Measurements from ENCODE around the gene OR13C2.

Gene OR13C2

DNA sequence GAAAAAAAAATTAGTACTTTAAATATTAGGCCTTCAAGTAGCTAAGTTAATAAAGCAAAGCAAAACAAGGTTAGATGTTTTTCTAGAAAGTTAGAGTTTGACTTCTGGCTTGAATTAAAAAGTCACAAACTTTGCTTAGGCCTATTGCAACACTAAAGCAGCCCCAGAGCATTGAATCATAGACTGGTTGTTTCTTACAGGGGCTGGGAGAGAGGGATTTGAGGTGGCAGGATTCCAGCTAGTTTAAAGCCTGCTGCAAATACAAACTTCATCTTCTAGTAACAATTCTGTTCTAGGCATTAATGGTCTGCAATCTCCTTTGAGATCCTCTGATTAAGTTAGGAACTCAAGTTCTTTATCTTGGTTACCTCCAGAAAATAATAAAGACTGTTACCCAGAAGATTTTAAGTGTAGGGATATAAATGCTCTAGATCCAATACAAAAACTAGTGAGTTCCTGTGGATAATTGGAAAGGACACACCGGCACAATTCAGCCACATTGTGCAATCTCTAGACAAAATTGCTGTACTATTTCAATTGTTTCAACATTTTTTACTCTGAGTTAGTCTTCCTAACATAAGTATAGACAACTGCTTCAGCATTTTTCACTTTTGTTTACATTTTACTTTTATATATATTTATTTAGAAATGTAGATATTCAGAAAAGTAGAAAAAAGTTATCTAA is 18.8 kb downstream of the OR13C2 start:
- no peak for DNase-seq (ENCODE audit: low spot score in 2 of 2)
- Mint-ChIP-seq H3K27me3 (no peaks in the 10 kb centered on the region), H3K4me1 (no peaks in the 10 kb centered on the region), H3K36me3 (ENCODE audit: insufficient read depth) (peaks cover 1% of the 10 kb centered on the region), H3K9me3 (peaks cover 6% of the 10 kb centered on the region), H3K4me3 (no peak overlapping the region), H3K27ac (ENCODE audit: low read depth) (no peak overlapping the region)
- no peak for ATAC-seq (replicated peaks; ENCODE audit: extremely low read depth, poor library complexity, severe bottlenecking)

DNA sequence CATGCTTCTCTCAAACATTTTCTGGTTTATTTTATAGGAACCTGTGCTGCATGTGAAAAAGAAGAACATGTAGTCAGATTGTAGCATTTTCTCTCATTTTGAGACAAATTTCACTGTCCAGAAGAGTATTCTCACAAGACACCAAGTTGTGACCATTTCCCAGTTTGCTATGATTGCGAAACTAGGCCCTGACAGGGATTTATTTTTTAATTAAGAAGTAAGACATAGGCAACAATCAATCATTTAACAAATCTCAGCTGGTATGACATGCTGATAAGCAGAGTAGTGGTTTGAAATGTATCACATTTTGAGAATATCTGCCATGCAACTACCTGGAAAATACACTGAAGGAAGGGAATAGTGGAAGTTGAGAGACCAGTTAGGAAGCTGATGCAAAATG is 24.9 kb downstream of the OR13C2 start:
- Mint-ChIP-seq H3K36me3 (ENCODE audit: insufficient read depth) (no peaks in the 10 kb centered on the region), H3K27ac (ENCODE audit: low read depth) (no peak overlapping the region), H3K4me3 (no peak overlapping the region), H3K27me3 (no peaks in the 10 kb centered on the region), H3K4me1 (no peaks in the 10 kb centered on the region), H3K9me3 (no peaks in the 10 kb centered on the region)
- no peak for ATAC-seq (replicated peaks; ENCODE audit: extremely low read depth, poor library complexity, severe bottlenecking)
- no peak for DNase-seq (ENCODE audit: low spot score in 2 of 2)

DNA sequence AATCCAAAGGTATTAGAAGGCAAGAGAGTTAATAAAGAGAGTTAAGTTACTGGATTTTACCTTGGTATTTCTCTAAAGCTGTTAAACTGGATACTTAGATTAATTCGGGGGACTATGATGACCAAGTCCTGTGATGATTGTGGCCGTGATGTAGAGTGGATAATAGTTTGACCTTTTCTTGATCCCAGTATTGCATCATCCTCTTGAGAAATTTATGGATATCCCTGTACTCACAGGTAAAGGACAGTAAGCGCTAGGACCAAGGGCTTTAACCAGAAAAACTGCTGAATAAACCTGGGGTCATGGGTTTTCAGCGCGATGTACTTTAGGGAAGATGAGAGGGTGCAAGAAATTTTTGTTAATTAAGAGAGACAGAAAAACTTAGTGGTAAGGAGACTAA is 28.2 kb downstream of the OR13C2 start:
- peaks cover 10% of the 10 kb centered on the region for H3K9me3 Mint-ChIP-seq
- no peaks in the 10 kb centered on the region for H3K27me3 Mint-ChIP-seq
- no peak overlapping the region for H3K27ac Mint-ChIP-seq (ENCODE audit: low read depth)
- H3K4me1 Mint-ChIP-seq: no peaks in the 10 kb centered on the region
- no peak for DNase-seq (ENCODE audit: low spot score in 2 of 2)
- H3K36me3 Mint-ChIP-seq (ENCODE audit: insufficient read depth): no peaks in the 10 kb centered on the region
- H3K4me3 Mint-ChIP-seq: no peak overlapping the region
- no peak for ATAC-seq (replicated peaks; ENCODE audit: extremely low read depth, poor library complexity, severe bottlenecking)

DNA sequence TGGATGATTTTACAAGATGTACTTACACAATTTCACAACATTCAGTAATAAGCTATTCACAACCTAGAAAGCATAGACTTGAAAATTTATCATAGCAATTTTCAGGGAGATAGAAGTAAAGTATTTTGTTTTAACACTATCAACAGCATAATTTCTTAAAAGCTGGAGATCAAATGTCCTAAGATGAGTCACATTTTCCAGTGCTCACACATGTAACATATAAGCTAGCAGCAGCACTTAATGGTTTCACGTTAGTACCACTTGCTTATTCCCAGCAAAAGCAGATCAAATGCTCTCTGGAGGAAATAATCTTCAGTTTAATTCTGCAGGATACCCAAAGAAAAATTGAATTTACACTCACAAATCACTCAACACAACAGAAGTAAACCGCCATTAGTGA is 30.0 kb downstream of the OR13C2 start:
- H3K27me3 Mint-ChIP-seq: no peaks in the 10 kb centered on the region
- ATAC-seq (replicated peaks; ENCODE audit: extremely low read depth, poor library complexity, severe bottlenecking) (no peak), DNase-seq (ENCODE audit: low spot score in 2 of 2) (no peak)
- no peak overlapping the region for H3K27ac Mint-ChIP-seq (ENCODE audit: low read depth)
- no peak overlapping the region for H3K4me3 Mint-ChIP-seq
- H3K9me3 Mint-ChIP-seq: peaks cover 13% of the 10 kb centered on the region
- no peaks in the 10 kb centered on the region for H3K4me1 Mint-ChIP-seq
- H3K36me3 Mint-ChIP-seq (ENCODE audit: insufficient read depth): no peaks in the 10 kb centered on the region

DNA sequence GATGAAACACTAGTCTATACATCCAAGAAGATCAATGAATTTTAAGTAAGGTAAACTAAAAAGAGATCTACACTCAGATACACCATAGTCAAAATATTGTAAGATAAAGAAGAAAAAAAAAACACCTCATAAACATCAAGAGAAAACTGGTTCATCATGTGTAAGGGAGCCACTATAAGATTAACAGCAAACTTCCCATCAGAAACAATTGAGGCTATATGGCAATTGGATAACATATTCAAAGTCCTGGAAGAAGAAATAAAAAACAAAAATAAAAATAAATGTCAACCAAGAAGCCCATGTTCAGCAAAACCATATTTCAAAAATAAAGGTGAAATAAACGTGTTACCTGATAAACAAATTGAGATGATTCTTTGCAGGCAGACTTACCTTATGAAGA is 32.8 kb downstream of the OR13C2 start:
- H3K4me1 Mint-ChIP-seq: no peaks in the 10 kb centered on the region
- H3K9me3 Mint-ChIP-seq: peaks cover 19% of the 10 kb centered on the region
- H3K27ac Mint-ChIP-seq (ENCODE audit: low read depth): no peak overlapping the region
- H3K27me3 Mint-ChIP-seq: no peaks in the 10 kb centered on the region
- DNase-seq (ENCODE audit: low spot score in 2 of 2) (no peak), ATAC-seq (replicated peaks; ENCODE audit: extremely low read depth, poor library complexity, severe bottlenecking) (no peak)
- no peak overlapping the region for H3K4me3 Mint-ChIP-seq
- no peaks in the 10 kb centered on the region for H3K36me3 Mint-ChIP-seq (ENCODE audit: insufficient read depth)

DNA sequence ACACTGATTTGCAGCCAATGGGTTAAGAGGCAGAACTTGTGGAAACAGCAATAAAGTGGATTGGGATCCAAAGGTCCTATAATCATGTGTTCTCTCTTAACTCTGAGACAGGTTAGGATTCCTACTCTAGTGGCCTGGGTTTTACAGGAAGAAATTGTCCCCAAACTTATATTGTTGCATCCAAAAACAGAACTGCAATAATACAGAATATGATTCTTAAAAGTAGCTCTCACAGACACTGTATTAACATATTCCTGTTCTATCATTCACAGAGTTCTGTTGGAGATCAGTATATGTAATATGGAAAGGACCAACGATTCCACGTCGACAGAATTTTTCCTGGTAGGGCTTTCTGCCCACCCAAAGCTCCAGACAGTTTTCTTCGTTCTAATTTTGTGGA is 36.6 kb downstream of the OR13C2 start, which contains the start of gene OR13C8:
OR13C8 (plus strand) TSS at position 301 of the 400 bp plus-strand sequence; CDS start at position 301, 0 bp downstream.
- Mint-ChIP-seq H3K36me3 (ENCODE audit: insufficient read depth) (no peaks in the 10 kb centered on the region), H3K9me3 (peaks cover 16% of the 10 kb centered on the region), H3K27me3 (no peaks in the 10 kb centered on the region), H3K4me1 (no peaks in the 10 kb centered on the region), H3K27ac (ENCODE audit: low read depth) (no peak within 1 kb of the TSS), H3K4me3 (no peak within 1 kb of the TSS)
- DNase-seq (ENCODE audit: low spot score in 2 of 2) (no peak), ATAC-seq (replicated peaks; ENCODE audit: extremely low read depth, poor library complexity, severe bottlenecking) (no peak)

DNA sequence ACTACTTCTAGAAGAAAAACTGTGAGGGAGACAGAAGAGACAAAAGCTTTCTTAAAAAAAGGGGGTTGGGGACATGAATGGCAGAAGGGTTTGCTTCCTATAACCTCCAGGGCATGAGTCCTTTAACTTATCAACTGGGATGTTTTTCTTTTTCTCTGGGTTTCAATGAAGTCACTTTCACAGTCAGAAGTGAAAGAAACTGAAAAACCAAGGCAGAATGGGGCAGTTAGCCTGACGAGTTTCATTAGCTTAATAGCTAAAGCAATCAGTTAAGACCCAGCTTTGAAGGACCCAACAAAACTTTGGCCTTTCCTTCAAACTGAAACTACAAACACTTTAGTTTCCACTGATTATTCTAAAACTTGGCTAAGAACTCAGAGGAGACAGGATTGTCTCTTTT is 41.1 kb downstream of the OR13C2 start:
- no peaks in the 10 kb centered on the region for H3K36me3 Mint-ChIP-seq (ENCODE audit: insufficient read depth)
- peaks cover 5% of the 10 kb centered on the region for H3K9me3 Mint-ChIP-seq
- DNase-seq (ENCODE audit: low spot score in 2 of 2): no peak
- H3K4me1 Mint-ChIP-seq: no peaks in the 10 kb centered on the region
- no peak overlapping the region for H3K4me3 Mint-ChIP-seq
- H3K27ac Mint-ChIP-seq (ENCODE audit: low read depth): no peak overlapping the region
- H3K27me3 Mint-ChIP-seq: no peaks in the 10 kb centered on the region
- no peak for ATAC-seq (replicated peaks; ENCODE audit: extremely low read depth, poor library complexity, severe bottlenecking)

DNA sequence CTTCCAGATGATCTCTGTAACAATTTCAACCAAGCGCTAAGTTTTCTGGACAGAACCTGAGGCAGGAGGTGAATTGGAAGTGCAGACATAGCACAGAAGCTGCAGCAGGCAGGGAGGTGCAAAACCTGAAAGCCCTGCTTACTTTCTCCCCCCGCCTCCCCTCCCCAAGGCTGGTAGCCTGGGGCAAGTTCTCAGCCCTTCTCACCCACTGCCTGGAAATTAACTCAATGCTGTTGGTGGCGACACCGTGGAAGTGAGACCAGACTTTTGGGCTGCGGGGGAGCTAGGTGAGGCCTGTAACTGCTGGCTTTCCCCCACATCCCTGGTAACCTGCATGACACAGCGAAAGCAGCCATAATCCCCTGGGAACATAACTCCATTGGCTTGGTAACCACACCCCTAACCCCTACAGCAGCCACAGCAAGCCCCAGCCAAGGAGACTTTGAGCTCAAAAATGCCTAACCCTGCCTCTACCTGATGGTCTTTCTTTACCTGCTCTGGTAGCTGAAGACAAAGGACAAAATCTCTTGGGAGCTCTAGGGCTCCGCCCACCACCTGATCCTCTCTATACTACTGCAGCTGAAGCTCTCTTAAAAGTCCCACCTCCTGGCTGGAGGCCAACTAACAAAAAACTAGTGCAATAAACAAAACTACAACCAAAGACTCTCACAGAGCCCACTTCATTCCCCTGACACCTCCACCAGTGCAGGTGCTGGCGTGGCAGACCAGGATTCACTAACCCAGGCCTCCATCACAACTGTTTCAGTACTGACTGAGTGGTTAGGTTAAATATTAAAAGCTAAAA is 48.4 kb downstream of the OR13C2 start:
- no peaks in the 10 kb centered on the region for H3K4me1 Mint-ChIP-seq
- no peaks in the 10 kb centered on the region for H3K27me3 Mint-ChIP-seq
- H3K4me3 Mint-ChIP-seq: no peak overlapping the region
- H3K27ac Mint-ChIP-seq (ENCODE audit: low read depth): no peak overlapping the region
- DNase-seq (ENCODE audit: low spot score in 2 of 2) (no peak), ATAC-seq (replicated peaks; ENCODE audit: extremely low read depth, poor library complexity, severe bottlenecking) (no peak)
- peaks cover 14% of the 10 kb centered on the region for H3K9me3 Mint-ChIP-seq
- no peaks in the 10 kb centered on the region for H3K36me3 Mint-ChIP-seq (ENCODE audit: insufficient read depth)

DNA sequence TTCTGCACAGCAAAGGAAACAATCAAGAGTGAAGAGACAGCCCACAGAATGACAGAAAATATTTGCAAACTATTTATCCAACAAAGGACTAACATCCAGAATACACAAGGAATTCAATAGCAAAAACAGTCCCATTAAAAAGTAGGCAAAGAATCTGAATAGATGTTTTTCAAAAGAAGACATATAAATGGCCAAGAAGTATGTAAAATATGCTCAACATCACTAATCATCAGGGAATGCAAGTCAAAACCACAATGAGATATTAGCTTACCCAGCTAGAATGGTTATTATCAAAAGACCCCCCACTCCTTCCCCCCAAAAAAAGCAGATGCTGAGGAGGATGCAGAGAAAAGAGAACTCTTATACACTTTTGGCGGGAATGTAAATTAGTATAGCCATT is 49.9 kb downstream of the OR13C2 start:
- no peak overlapping the region for H3K4me3 Mint-ChIP-seq
- H3K9me3 Mint-ChIP-seq: peaks cover 14% of the 10 kb centered on the region
- ATAC-seq (replicated peaks; ENCODE audit: extremely low read depth, poor library complexity, severe bottlenecking) (no peak), DNase-seq (ENCODE audit: low spot score in 2 of 2) (no peak)
- H3K4me1 Mint-ChIP-seq: no peaks in the 10 kb centered on the region
- no peaks in the 10 kb centered on the region for H3K27me3 Mint-ChIP-seq
- H3K36me3 Mint-ChIP-seq (ENCODE audit: insufficient read depth): no peaks in the 10 kb centered on the region
- no peak overlapping the region for H3K27ac Mint-ChIP-seq (ENCODE audit: low read depth)

All from central memory CD8-positive, alpha-beta T cell (primary cell).